ENCODE results near the gene LRPAP1. TPM values are rescaled to one million over a fixed set of nuclear protein-coding genes. Genes with fewer than 3 reads are reported as not detected.
A peak's percentile ranks its signal among the peaks of the same experiment; 100 is the strongest.
"Not testable (repeated sequence)": the region's sequence is repeated elsewhere in the genome, so short reads cannot be mapped to it uniquely, and the experiment has no call there.

Gene LRPAP1, protein sequence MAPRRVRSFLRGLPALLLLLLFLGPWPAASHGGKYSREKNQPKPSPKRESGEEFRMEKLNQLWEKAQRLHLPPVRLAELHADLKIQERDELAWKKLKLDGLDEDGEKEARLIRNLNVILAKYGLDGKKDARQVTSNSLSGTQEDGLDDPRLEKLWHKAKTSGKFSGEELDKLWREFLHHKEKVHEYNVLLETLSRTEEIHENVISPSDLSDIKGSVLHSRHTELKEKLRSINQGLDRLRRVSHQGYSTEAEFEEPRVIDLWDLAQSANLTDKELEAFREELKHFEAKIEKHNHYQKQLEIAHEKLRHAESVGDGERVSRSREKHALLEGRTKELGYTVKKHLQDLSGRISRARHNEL
- 275 TPM for total RNA-seq
- long read RNA-seq, full-length matches to known transcripts = 717 of 765 reads
- long read RNA-seq, partial matches to known transcripts = 30 of 765 reads
- long read RNA-seq, other reads (novel, unspliced or antisense) = 18 of 765 reads

DNA sequence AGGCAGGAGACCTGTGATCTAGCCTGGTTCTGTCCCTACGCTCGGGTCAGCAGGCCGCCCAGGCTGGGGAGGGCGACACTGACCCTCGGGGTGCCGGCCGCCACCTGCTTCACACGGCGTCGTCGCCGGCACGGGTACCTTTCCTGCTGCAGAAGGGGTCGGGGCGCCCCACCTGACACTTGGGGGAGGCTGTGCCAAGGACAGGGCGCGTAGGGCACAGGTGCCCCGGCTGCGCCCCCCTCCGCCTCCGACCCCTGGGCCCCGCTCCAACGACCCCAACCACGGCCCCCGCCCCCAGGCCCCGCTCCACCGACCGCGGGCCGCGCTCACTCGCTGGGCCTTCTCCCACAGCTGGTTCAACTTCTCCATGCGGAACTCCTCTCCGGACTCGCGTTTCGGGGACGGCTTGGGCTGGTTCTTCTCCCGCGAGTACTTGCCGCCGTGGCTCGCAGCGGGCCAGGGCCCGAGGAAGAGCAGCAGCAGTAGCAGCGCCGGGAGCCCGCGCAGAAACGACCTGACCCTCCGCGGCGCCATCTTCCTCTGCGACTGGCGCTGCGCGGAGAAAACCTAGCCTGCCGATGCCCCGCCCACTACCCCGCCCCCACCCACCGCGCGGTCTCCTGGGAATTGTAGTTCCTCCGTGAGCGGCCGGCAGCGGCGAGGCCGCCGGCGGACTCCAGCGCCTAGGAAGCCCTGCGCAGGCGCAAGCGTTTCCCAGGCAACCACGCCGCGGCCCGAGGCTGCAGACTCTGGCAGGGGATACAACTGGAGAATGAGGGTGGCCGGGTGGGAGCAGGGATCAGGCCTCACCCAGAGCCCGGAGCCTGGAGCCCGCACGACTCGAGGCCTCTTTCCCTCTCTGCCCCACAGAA is at the start of gene LRPAP1:
LRPAP1 (minus strand) TSS at position 544 of the 872 bp plus-strand sequence; CDS start at position 534, 10 bp downstream.
- intact Hi-C loops (cut with DNase I) = loop anchor here (10.0 kb wide), 1 partner anchor 167 kb away; no protein-coding TSS in a partner anchor
- DNase-seq (ENCODE audit: low spot score) = peak; percentile 97

DNA sequence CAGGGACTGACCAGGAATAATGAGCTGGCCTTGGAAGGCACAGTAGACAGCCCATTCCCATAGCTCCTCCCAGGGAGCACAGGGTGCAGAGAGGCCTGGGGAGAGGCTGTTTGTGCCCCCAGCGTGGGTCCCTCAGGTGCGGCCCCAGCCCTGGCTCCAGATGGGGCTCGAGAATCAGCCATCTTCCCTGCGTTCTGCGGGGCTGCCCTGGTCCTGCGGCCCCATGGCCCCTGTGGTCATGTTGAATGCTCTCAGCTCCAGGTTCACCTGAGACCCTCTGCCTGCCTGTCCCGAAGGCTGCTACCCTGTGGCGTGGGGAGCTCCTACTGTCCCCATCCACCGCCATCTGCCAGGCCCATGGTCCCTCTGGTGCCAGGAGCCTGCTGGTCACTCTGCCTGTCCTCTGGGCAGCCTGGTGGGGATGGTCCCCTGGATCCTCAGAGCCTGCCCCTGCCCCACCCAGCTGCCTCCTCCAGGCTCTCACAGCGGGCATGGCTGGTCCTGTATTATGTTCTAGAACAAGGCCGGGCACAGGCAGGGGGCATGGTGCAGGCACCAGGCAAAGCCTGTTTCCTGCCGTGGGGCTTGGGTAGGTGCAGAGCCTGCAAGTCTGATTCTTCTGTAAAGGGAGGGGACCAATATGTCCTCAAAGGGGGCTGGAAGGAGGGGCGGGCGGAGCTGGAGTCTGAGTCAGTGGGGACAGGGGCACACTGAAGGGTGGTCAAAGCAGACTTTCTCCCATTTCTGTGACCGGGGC is 49.3 kb upstream of the LRPAP1 start:
- DNase-seq (ENCODE audit: low spot score); intact Hi-C loops (cut with DNase I): not testable (repeated sequence)

DNA sequence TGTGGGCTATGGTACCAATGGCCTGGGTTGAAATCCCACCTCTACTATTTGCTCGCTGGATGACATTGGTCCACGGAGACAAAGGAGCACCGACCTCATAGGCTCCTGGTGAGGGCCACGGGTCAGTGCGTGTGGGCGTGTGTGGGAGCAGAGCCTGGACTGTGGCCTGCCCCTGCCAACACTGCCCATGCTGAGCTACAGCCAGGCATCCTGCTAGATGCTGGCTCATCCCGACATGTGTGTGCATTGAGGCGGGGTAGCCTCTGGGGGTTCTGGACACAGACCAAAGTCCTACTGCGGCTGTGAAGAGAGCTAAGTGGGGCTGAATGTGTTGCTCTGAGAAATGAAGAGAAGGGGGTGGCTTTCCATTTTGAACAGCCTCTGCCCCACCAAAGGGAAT is 48.6 kb upstream of the LRPAP1 start:
- intact Hi-C loops (cut with DNase I) = not testable (repeated sequence)

DNA sequence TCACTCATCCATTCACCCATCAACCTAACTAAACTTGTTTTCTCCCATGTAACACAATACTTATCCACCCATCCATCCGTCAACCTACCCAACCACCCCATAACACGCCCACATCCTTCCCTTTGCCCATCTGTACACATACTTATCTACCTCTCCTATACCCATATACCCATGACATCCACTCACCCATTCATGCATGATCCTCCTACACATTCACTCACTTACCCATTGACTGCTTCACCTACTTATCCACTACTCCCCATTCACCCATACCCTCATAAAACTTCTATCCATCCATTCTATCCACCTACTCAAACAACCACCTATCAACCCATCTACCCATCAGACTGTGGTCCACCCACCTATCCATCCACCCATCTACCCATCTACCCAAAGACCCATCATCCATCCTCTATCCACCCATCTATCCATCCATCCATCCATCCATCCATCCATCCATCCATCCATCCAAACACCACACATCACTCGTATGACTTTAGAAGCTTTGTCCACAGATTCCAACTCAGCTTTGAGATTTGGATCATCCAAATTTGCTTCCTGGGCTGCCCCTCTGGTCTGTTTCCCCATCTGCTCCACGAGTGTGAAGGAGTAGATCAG is 46.4 kb upstream of the LRPAP1 start:
- intact Hi-C loops (cut with DNase I) = not testable (repeated sequence)

More for the DNA sequence above, 48.6 kb upstream of the LRPAP1 start:
- not testable (repeated sequence) for DNase-seq (ENCODE audit: low spot score)

DNA sequence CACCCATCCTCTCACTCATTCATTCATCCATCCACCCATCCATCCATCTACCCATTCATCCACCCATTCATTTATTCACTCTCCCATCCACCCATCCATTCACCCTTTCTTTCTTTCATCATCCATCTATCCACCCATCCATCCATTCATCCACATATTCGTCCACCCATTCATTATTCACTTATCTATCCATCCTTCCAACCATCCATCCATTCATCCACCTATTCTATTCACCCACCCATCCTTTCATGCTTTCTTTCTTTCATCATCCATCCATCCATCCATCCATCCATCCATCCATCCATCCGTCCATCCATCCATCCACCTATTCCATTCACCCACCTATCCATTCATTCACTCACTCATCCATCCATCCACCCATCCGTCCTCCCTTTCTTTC is 45.8 kb upstream of the LRPAP1 start:
- DNase-seq (ENCODE audit: low spot score); intact Hi-C loops (cut with DNase I): not testable (repeated sequence)

More for the DNA sequence above, 46.4 kb upstream of the LRPAP1 start:
- DNase-seq (ENCODE audit: low spot score) = not testable (repeated sequence)

DNA sequence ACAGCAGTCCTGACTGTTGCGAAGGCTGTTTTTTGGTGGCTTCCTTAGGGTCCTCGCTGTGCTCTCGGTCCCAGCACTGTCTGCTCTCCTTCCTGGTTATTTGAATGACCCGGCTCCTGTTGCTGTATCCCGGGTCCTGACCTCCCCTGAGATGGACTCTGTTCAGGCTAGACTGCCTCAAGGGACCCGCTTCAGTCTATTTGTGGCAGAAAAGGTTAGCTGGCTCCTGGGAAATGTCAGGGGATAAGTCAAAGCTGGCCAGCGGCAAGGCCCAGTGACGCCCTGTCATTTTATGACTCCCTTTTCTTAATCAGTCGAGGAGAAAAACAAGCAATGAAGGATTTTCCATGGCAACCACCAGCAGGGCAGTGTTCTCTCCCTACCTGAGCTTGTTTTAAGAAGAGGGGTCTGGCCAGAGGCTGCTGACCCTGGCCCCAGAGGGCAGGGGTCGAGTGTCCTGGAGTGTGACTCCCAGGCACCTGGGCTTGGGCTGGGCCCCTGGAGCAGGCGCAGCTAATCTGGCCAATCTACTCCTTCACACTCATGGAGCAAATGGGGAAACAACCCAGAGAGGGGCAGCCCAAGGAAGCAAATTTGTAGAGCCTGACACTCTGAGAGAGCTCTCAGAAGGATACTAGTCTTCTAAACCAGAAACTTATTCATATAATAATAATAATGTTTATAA is 45.1 kb upstream of the LRPAP1 start:
- intact Hi-C loops (cut with DNase I) = not testable (repeated sequence)

DNA sequence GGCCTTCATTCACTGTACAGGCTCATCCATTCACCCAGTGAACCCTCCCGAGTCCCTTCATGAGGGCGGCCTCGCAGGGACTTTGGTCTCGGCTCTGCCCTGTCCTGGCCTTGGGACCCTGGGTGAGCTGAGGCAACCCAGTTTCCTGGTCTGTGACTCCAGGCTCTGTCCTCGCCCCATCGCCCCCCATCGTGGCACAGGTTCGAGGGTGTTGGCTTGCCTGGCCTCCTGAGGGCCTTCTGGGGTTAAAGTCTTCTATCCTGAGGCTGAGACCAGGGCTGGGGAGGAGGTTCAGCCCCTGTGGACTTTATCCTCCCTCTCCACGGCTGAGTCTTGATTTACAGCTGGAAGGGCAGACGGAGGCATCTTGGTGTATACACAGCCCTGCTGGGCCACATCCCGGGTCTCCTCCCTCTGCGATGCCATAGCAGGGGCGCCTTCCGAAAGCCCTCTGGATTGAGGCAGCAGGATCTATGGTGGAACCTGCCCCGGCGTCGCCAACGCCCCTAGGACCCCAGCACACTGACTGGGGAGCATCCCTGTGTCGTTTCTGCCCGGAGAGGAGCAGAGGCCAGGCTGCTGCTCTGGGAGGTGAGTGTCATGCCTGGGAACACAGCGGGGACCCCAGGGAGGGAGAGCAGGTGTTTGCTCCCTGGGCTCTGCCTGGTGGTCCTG is 44.4 kb upstream of the LRPAP1 start:
- intact Hi-C loops (cut with DNase I); DNase-seq (ENCODE audit: low spot score): not testable (repeated sequence)

More for the DNA sequence above, 45.1 kb upstream of the LRPAP1 start:
- DNase-seq (ENCODE audit: low spot score) = not testable (repeated sequence)

DNA sequence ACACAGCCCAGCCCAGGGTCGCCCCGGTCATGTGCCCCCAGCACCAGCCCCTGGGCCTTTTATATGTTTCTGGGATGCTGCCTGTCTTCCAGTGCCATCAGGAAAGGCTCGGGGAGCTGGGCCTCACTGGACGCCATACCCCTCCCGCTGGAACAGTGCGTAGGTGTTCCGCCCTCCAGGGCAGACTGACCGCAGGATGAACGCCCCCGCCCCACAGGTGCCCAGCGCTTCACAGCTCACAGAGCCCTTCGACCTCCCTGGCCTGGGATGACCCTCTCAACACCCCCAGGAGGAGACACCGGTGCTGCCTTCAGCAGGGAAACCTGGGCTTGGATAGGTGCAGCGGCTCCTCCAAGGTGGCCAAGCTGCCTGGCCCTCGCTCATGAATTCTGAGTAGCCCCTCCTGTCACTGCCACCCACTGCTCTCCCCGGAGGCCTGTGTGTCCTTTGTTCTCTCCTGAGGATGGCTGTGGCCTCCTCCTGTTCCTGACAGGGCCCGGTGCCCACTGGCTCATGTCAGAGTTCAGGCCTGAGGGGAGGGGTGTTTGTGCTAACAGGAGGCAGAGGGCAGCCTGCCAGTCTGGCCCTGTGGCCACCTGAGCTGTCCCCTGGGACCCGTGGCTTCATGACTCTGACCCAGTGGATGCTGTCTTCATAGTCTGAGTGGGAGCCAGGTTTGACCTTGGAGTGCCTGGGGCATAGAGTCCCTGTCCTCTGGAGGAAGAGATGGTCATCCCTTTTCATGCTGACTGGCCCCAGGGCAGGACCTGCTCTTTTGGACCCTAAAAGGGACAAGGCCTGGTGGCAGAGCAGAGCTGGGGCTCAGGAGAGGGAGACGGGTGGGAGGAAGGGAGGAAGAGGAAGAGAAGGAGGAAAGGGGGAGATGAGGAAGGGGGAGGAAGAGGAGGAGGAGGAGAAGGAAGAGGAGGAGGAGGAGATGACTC is 43.5 kb upstream of the LRPAP1 start:
- DNase-seq (ENCODE audit: low spot score); intact Hi-C loops (cut with DNase I): not testable (repeated sequence)

DNA sequence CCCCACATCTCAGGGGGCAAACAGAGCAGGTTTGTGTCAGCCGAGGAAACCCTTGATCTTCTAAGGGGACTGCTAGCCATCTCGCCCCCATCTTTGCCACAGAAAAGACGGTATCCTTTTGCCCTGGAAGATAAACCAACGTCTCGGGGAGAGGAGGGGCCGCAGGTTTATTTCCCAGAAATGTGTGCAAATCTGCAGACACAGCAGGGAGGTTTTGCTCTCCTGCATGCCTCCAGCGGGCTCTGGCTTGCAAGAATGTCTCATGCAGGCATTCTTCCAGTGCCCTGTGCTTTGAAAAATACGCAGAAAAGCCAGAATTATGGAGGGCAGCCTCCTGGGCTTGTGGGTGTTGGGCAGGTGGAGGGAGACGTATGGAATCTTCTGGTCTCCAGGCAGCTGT is 42.6 kb upstream of the LRPAP1 start:
- intact Hi-C loops (cut with DNase I); DNase-seq (ENCODE audit: low spot score): not testable (repeated sequence)

DNA sequence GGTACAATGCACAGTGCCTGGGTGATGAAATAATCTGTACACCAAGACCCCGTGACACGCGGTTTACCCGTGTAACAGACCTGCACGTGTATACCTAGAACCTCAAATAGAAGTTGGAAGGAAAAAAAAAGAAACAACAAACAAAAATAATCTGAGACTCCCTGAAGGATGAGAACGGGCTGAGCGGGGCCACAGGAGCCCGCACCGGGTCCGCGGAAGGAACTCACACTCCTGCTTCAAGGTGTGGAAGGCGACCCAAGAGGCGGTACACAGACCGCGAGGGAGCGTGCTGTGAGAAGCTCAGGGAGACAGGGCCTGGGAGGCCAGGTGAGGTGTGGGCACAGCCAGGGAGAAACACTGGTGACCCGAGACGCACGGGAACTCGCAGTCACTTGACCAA is 42.1 kb upstream of the LRPAP1 start:
- DNase-seq (ENCODE audit: low spot score); intact Hi-C loops (cut with DNase I): not testable (repeated sequence)

DNA sequence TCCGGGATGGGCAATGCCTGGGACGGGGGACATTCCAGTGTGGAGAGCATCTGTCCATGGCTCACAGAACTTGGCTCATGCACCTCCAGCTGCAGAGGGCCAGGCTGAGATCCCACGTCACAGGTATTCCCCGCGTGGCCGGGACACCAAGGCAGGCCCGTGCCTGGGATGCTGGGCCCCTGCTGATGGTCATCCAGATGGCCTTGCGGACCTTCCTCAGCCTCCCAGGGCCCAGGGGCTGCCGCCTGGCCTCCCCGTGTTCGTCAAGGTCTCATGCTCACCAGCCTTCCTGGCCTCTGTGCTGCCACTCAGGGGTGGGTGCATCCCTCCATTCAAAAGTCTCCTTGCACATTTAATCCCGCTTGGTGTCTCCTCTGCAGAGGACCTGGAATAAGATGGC is 40.9 kb upstream of the LRPAP1 start:
- no peak for DNase-seq (ENCODE audit: low spot score)
- intact Hi-C loops (cut with DNase I) = no loop called here

DNA sequence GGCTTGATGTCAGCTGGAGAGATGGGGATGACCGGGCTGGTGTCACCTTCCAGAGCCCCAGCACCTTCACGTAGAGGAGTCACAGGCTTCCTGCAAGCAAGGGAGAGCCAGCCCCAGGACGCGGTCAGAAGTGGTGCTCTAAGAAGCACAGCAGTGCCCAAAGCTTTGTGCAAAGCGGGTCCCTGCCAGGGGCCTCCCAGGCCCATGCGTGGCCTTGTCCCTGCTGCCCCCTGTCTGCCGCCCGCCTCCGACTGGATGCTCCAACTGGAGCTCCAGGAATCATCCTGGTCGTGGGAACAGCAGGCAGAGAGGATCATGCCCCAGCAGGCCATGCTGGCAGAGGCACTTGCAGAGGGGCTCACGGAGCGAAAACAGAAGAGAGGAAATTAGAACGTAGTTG is 40.1 kb upstream of the LRPAP1 start:
- intact Hi-C loops (cut with DNase I) = no loop called here
- DNase-seq (ENCODE audit: low spot score) = no peak

DNA sequence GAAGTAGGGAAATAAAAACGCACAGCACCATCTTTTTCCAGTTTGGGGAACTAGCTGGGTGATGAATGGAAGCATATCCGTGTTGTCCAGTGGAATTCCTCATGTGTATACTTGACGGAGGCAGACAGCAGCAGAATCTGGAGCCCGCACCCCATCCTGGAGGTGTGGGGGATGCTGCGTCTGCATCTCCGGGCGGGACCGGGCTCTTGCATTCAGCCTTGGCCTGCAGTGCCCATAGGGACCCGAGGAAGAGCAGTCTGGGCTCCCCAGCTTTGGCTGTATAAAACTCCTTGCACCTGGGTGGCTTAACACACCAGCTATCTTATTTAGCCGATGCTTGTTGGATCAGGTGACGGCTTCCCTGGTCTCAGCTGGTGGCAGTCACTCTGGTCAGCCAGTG is 39.7 kb upstream of the LRPAP1 start:
- intact Hi-C loops (cut with DNase I) = no loop called here
- DNase-seq (ENCODE audit: low spot score) = no peak

DNA sequence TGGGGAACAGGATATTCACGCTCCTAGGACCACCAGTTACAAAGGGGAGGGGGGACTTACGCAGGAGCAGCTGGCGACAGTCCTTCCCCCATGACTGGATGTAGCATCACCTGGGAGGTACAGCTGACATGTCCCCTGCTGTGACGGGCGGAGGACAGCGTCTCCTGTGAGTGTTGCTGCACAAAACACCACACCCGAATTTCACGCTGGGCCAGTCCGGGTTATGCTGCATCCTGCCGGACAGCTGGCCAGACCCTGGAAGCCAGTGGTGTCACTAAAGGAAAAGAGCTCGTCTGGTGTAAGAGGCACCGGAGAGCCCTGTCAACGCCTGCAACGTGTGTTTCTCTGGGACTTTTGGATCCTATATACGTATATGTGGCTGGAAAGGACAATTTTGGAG is 38.7 kb upstream of the LRPAP1 start:
- intact Hi-C loops (cut with DNase I); DNase-seq (ENCODE audit: low spot score): not testable (repeated sequence)

DNA sequence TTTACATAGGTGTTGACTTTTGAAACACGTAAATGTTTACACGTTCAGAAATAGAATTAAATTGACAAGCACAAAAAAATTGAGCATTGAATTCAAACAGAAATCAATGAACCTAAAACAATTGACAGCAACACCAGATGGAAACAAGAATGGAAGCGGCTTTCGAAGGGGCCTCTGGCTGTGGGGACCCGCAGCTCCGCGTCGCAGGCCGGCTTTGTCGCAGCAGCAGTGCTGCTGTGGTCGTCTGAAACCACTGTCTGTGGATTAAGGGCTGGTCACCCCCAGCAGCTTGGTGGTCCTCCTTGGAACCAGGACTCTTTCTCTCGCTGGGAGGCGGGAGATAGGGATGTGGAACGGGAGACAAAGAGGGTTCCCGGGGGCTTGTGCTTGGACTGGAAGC is 37.4 kb upstream of the LRPAP1 start:
- DNase-seq (ENCODE audit: low spot score); intact Hi-C loops (cut with DNase I): not testable (repeated sequence)

DNA sequence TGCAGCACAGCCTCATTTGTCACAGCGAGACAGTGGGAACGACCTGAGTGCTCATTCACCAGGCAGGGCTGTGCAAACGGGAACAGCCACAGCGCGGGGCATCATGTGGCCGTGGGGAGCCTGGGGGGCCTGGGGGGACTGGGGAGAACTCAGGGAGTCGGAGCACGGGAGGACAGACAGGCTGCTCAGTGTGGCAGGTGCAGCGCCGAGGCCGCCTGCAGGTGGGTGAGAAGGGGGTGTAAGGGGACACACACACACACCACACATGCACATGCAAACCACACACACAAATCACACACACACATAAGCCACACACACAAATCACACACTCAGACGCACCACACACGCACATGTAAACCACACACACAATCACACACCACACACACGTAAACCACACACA is 34.5 kb upstream of the LRPAP1 start:
- intact Hi-C loops (cut with DNase I); DNase-seq (ENCODE audit: low spot score): not testable (repeated sequence)

DNA sequence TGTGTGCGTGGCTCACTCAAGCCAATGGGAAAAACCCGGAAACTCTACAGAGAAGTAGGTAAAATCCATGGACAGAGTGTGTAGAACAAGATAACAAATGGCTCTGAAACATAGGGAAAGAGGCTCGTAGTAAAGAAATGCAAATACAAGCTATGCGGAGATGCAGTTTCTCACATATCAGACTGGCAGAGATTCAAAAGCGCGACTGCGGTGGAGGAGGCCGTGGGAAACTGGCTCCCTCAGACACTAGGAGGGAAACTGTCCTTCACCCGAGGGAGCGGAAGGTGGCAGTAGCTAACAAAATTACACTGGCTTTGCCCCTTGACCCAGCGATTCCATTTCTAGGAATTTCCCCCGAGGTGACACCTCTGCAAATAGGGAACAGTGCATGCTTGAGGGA is 34.1 kb upstream of the LRPAP1 start:
- intact Hi-C loops (cut with DNase I); DNase-seq (ENCODE audit: low spot score): not testable (repeated sequence)
